NCI-H446 (cell line): ENCODE results near the gene BEND4.
"Not testable (repeated sequence)": the region's sequence is repeated elsewhere in the genome, so short reads cannot be mapped to it uniquely, and the experiment has no call there.

Experiments
- DNase-seq, 2 experiments: peaks; one replicate each; lab custom pipeline; 2025; lab: John Stamatoyannopoulos, UW

Gene BEND4

DNA sequence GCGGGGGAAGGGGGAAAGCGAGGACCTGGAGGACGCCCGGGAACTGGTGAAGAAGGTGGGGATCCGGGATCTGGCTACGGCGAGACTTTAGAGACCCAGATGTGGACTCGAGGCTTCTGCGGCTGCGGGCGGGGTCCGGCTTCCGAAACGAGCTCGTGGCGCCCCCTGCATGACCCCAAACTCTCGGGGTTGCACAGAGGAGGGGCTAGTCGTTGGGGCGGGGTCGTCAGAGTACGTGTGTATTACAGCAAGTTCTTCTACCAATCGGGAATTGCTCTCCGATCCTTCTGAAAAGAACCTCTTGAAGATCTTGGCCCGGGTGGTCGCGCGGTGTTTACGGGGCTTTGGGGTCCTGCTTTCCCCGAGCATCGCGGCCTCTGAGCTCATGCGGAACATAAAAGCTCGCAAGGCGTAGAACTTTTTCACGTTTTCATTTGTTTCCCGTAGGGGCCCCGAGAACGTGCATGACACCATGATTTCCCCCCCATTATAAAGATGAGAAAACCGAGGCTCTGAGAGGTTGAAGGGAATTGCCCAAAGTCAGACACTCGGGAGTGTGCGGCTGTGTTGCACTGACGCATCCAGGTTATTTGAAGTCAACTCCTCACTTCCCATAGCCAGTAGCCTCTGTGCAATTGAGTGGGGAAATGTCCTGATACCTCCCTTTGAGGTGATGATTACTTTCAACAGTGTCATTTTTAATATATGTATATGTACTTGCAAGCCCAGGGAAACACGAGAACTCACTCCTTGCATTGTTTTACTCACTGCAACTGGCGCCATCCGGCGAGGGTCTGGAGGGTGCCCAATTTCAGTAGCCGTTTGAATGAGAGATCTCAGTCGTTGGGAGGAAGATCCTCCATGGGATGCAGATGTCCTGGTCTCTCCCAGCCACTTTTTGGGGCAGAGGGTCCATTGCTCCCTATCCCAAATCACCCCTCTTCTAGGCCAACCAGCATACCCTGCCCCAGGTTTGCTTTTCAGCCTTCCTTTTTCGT is at the start of gene BEND4:
Gene BEND4, minus strand, starts transcription at position 149 of the 998 bp plus-strand sequence. CDS start 512 bp downstream, outside the sequence.
- no peak for DNase-seq

DNA sequence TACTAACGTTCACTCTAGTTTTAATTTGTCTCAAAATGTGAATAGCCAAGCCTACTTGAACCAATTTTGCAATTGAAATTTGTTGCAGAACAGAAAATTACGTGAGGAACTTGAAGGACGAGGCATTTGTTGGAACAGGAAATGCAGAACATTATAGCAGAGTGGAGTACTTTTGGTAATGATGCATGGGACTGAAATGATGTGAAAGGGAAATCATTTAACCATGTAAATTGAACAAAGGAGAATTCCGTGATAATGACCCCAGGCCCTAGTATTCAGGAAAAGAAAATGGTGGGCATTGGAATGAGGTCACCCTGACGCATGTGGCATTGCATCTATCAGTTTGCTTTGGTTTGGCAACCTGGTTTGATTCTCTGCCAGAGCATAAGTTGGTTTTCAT is 44.9 kb upstream of the BEND4 start:
- DNase-seq = no peak

DNA sequence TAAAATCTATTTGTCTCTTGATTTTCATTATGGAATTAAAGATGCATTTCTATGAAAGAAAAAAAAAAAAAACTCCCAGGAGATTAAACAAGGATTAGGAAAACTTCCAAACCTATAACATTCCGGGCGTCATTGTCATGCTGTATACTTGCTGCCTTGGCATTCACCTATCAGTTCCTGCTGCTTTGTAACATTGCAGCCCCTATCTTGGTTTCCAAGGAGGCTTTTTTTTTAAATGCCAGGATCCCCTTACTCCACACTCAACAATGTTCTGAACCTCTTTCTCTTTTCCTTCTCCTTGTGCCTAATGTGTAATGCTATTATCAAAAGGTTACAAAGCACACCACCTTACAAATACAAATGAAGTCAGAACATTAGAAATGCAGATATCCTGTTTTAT is 20.5 kb upstream of the BEND4 start:
- DNase-seq = no peak

DNA sequence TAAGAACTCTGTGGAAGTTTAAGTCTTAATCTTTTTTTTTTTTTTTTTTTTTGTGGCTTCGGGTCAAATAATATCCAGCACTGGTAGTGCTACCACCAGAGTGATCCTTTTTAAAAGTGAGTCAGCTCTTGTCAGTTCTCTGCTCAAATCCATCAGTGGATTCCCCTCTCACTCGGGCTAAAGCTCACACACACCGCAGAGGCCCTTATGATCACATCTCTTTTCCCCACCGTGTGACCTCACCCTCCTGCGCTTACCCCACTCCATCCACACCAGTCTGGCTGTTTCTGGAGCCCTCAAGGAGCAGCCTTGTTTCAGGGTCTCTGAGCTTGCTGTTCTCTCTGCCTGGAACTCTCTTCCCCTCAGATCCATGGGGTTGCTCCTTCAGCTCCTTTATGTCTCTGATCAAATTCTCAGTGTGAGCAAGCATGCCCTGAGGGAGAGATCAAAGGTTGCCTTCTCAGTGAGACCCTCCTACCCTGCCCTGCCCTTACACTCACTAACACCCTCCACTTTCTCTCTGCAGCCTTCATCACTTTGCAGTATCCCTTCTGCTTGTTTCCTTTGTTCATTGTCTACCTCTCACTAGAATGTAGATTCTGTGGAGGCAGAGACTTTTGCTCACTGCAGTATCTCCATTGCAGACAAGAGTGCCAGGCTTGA is 19.8 kb upstream of the BEND4 start:
- no peak for DNase-seq

DNA sequence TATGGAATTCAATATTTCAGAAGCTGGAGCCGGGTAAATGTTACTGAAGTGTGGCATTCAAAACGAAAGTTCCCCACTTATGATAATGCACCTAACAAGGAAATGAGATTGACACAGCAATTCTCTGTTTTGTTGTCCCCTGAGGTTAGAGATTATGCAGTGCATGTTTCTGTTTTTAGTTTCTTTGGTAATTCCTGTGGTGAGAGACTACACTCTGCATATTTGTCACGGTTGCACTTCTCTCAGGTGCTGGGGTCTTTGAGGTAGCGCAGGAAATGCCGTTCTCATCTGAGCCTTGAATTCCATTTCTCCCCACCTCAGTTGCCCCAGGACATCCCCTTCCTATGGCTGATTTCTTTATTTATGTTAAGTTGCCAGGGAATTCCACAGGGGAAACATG is 15.3 kb upstream of the BEND4 start:
- DNase-seq = no peak

DNA sequence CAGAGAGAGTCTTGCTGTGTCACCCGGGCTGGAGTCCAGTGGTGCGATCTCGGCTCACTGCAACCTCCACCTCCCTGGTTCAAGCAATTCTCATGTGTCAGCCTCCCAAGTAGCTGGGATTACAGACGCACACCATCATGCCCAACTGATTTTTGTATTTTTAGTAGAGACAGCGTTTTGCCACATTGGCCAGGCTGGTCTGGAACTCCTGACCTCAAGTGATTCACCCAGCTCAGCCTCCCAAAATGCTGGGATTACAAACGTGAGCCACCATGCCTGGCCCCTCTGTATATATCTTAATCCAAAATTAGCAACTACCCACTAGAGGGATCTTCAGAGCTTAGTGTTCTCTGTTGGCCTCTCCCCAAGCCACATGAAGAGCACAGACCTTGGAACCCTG is 13.7 kb upstream of the BEND4 start:
- not testable (repeated sequence) for DNase-seq

DNA sequence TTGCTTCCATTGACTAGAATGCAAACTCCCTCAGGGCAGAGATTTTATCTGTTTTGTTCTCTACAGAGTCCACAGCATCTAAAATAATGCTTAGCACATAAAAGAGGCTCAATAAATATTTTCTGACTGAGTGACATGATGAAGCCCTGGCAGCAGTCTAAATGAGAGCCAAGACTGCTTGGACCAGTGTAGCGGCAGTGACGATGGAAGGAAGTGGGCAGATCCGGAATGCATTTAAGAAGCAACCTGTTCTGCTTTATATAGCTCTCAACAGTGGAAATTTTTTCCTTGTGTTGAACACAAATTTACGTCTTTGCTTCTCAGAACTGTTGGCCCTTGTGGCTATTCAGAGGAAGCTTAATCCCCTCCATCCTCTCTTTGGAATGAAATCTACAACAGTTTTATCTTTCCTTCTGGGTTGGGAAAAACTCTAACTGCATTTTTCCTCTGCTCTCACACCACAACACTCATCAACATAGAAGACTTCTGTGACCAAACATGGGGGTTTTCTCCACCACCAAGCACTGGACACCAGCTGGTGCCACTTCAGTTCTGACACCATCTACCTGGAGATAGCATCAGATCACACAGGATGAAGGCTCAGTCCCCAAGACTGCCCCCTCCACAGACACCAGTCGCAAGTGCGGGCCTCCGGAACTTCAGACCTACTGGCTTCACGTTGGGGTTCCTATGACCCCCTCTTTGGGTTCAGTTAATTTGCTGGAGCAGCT is 7.0 kb upstream of the BEND4 start:
- DNase-seq = no peak

DNA sequence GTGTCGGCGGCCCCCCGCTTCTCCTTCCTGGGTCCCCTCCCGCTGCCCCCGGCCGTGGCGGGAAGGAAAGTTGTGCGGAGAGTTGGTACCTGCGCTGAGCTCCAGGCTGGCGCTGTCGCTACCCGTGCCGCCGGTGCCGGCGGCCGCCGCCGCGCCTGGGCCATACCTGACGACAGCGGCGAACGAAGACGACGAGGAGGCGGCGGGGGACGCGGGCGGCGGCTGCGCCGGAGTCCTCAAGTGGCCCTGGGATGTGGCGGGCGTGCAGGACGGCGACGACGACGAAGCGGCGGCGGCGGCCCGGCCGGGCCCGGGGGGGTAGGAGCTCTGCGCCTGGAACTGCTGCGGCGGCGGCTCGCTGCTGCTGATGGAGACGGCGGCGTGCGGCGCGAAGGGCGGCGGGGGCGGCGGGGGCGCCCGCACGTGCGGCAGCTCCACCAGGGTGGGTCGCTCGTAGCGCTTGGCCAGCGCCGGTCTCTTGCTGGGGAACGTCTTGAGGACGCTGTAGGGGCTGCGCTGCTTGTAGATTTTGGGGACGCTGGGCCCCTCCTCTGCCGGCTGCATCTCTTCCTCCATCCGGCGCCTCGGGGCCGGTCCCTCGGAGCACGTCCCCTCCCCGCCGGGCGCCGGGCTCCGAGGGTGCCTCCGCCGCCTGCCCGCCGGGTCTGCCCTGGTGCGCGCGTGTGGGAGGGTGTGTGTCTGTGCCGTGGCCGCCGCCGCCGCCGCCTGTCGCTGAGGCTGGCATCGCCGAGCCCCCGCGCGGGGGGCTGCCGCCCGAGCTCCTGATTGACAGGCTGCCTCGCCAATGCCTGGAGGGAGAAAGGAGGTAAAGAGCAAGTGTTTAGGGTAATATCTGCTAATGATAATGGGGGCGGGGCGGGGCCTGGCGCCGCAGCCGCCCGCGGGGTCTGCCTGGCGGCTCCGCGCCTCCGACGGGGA is 618 bp downstream of the BEND4 start:
- DNase-seq = no peak

DNA sequence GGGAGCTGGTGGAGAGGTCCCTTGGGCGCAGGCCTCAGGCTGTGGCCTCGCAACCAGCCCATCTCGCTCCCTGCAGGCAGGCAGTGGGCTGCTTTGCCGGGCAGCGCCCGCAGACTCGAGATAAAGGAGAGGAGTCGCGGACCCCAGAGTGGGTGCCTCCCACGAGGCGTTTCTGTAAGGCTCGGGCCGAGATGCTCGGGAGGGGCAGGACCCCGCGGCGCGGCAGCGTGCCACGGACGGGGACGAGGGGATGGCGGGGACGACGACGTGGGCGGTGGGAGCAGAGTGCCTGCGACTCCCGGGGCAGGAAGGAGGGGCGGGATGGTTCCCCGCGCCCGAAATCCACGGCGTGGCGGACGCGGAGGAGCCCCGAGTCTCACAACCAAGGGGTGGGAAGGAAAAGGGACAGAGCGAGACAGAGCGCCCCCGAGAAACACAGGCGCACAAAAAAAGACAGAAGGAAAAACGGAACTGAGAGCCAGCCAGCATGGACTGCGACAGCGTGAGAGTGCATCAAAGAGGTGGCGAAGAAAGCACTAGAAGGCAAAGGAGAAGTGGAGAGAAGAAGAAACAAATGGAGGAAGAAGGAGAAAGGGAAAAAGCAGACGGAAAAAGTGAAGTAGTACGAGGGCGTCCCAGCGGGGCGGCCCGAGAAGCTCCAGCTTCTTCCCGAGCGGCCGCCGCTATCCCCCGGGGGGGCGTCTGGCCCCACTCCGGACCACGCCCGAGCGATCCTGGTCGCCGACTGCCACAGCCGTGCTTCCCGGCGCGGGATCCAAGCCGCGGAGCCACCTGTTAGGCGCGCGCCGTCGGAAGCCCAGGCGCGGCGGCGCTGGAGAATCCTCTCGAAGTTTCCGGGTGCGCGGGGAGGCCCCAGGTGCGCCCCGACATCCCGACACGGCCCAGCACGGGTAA is 1.5 kb downstream of the BEND4 start:
- DNase-seq = no peak

DNA sequence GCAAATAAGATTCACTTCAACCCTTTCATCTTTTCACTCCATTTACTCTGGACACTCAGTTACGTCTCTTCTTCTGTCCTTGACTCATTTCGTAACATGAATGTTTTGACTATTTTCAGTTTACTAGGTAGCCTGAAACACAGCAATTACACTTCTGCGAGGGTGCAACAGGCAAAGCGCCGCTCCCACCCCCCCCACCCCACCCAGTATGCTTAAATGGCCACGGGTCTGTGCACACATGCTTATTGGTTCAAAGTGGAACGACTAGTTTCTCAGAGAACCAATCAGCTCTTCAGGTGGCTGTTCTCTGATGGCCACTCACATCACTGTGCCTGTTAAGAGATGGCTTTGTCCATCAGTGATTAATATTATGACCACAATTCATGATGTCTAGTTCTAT is 3.5 kb downstream of the BEND4 start:
- no peak for DNase-seq

DNA sequence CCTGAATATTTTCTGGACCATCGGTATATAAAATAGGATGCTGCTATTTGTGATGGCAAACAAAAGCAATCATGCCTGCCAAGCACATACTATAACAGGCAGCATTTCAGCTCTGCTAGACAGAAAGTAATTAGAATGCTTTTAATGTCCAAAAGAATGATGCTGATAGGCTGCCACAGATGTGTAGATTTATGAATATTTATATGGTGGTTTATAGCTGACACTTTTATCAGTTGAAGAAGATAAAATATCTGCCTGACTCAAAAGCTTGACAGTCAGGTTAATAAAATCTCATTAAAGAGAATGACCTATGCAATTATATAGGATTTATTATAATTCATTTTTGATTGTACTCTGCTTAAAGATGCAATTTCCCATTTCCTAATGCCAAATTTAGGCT is 4.0 kb downstream of the BEND4 start:
- DNase-seq = no peak

DNA sequence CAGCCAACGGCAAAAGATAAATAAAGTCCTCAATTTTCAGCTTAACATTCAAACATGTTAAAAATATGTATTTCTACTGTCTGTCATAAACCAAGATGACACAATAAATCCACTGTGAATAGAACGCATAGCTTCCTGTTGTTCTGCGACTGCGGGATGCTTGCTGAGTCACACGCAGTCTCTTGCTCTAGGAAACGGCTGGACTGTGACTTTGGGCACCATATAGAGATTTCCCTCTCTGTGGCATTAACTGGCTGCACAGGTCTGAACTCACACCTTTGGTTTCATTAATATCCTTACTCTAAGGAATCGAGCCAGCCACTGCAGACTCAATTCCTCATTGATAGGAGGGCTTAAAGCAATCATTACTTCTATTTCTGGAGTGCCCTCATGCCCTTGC is 8.4 kb downstream of the BEND4 start:
- DNase-seq = no peak

DNA sequence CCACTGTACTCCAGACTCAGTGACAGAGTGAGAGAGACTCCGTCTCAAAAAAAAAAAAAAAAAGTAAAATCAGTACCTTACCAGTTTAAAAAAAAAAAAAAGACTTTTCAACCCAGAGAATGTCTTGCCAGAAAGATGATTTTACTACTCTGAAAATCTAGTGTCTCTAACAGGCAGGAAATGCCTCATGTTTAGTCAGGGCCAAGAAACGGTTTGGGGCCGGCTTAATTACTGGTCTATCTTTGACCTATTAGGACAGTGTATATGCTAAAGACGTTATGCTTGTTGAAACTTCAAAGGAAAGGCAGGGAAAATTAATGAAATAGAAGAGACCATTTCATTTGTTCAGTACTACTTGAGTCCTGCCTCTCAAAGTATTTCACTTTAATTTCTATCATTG is 9.9 kb downstream of the BEND4 start:
- no peak for DNase-seq

DNA sequence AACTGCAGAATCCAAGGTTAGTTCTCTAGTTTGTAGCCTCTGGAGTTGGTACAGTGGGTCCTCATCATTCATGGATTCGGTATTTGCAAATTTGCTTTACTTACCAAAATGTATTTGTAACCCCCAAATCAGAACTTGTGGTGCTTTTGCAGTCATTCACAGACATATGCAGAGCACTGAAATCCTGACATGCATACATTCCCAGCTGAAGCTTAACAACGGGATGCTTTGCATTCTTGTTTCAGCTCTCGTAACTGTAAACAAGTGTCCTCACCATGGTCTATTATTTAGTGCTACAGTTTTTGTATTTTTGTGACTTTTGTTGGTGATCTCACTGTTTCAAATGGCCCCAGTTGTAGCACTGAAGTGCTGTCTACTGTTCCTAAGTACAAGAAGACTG is 16.1 kb downstream of the BEND4 start:
- DNase-seq = no peak

DNA sequence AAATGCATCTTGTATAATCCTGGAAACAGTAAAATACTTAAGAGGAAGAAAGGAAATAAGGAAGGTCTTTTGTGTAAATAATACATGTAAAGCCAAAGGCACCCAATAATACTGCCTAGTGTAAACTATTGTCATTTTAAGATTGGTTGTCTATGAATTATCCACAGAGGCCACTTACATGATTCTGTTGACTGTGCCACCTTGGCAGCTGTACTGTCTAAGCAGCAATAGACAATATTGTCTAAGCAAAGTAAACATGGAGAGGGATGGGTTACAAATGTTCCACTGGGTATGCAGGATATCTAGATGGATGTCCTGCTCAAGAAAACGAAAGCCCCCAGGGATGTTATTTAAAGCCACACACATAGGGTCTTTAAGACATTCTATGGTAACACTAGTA is 19.4 kb downstream of the BEND4 start:
- no peak for DNase-seq

DNA sequence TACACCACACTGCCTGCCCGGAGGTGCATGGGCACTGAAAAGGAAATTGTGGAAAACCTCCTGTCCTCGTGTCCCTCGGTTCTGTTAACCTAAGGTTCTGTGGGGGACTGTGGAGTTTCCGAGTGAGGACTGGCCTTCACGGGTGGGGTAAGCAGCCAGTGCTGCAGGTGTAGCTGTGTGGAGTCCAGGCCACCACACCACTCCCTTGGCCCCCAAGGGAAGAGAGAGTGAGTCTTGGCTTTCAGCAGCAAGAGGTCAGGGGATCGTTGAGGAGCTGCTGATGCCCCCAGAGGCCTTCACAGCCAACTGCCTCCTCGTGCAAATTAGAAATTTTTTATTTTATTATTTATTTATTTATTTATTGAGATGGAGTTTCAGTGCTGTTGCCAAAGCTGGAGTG is 20.4 kb downstream of the BEND4 start:
- no peak for DNase-seq

DNA sequence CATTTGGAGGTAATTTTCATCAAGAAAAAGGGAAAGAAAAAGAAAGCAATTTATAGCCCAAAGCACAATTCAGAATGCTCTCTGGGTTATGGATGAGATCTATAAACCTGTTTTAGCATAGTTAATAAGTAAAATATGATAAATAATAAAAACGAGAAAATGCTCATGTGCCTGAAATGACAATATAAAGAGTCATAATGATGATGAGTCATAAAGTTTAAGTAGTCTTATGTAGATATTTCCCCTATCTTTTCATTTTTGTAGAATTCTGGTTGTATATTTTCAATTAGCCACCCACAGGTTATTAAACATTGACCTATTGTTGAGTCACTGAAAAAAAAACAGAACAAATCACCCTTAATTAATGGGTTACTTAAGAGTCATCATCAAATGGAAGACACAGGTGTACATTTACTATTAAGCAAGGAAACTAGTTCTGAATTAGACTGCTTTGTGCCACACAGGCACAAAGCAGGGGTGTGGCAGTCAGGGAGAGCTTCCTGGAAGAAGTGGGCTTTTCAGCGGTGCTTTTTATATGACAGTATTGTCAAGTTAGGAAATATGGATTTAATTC is 29.3 kb downstream of the BEND4 start:
- no peak for DNase-seq

DNA sequence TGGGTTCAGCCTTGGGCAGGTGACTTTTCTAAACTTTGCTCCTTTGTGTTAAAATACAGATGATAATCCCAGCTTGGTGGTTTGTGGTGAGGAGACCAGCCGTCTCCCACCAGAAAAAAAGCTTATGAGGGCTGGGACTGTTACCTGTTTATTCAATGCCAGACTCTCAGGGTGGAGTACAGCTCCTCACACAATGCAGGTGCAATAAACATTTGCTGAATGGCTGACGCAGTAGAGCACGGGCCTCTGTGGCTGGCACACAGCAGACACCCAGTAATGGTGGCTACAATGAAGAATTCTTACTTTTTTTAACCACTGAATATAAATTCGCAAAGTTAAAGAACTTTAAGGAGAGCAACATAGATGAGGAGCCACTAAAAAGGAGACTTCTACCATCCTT is 30.2 kb downstream of the BEND4 start:
- no peak for DNase-seq

DNA sequence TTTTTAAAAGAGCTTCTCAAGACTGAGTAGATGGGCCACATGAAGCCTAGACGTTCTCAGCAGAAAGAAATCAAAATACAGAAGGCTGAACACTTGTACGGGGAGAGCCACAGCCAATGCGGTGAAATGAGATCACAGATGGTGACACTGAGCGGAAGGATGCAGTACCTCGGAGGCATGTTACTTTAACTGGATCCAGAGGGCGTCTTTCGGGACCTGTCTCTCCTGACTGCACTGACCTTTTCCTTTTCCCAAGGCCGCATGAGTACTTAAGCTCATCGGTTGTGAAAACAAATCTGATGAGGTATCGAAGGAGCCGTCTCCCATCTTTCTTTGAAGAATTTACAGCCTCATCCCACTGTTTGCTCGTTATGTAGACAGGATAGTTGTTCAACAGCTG is 32.6 kb downstream of the BEND4 start:
- no peak for DNase-seq

DNA sequence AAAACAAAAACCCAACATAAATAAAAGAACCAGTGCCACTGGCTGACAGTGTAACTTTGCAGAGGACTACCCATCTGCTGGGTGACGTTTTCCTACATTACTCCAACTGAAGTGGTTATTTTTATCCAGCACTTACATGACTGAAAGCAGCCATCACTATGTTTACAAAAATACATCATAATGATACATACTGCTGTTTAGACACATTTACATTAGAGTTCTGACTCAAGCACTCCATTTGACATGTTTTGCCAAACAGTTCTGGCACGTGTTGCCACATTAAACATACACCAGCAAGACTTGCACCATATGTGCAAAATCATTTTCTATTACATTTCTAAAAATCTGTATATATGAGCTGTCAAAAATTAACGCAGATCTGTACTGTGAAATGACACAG is 39.6 kb downstream of the BEND4 start:
- no peak for DNase-seq
